Left renal cortex interstitium (tissue), 4 donors: Measurements from ENCODE around the gene RNGTT. TPM values are rescaled to one million over a fixed set of nuclear protein-coding genes. Genes with fewer than 3 reads are reported as not detected.
"Not testable (repeated sequence)": the region's sequence is repeated elsewhere in the genome, so short reads cannot be mapped to it uniquely, and the experiment has no call there.

ENCODE experiments used
- DNase-seq, 4 donors: peaks; one replicate each; pipeline ENCODE4 v3.0.0-alpha.2; 2013; ENCODE audit warnings: low read depth in 4 of 4, low spot score in 2 of 4, missing footprints in 1 of 4
- polyA plus RNA-seq, 4 donors: library from polyadenylated mRNA; unstranded; fragments of 120-200 nt; gene quantifications; one replicate each; pipeline ENCODE4 v1.2.1, GENCODE V29; 2013; ENCODE audit not compliant: insufficient read length in 4 of 4

The RNGTT gene
- polyA plus RNA-seq, 4 donors: 14.3 to 16.1 (median 15.2) TPM

GRCh38 chr6:88914895-88915598, 48.4 kb downstream of the RNGTT start:
- DNase-seq: no peak

- DNase-seq: no peak
These were observed 49.2 kb downstream of the RNGTT start for GRCh38 chr6:88914180-88914579.

- no peak for DNase-seq
These were observed 49.9 kb downstream of the RNGTT start for GRCh38 chr6:88913471-88913870.

- no peak for DNase-seq
These were observed 52.3 kb downstream of the RNGTT start for GRCh38 chr6:88910922-88911778.

GRCh38 chr6:88908598-88909548, 54.5 kb downstream of the RNGTT start:
- no peak for DNase-seq

GRCh38 chr6:88907148-88907547, 56.3 kb downstream of the RNGTT start:
- not testable (repeated sequence) for DNase-seq

GRCh38 chr6:88899569-88900316, 63.7 kb downstream of the RNGTT start:
- no peak for DNase-seq

GRCh38 chr6:88895911-88896310, 67.5 kb downstream of the RNGTT start:
- DNase-seq: no peak

- no peak for DNase-seq
These were observed 72.3 kb downstream of the RNGTT start for GRCh38 chr6:88890860-88891845.

GRCh38 chr6:88890394-88890793, 73.0 kb downstream of the RNGTT start:
- DNase-seq: no peak

GRCh38 chr6:88884361-88884760, 79.1 kb downstream of the RNGTT start:
- no peak for DNase-seq

GRCh38 chr6:88882536-88882935, 80.9 kb downstream of the RNGTT start:
- no peak for DNase-seq

- DNase-seq: no peak
These were observed 82.0 kb downstream of the RNGTT start for GRCh38 chr6:88881451-88881850.

- no peak for DNase-seq
These were observed 83.4 kb downstream of the RNGTT start for GRCh38 chr6:88880021-88880420.

- DNase-seq: no peak
These were observed 85.5 kb downstream of the RNGTT start for GRCh38 chr6:88877893-88878292.

GRCh38 chr6:88872962-88873361, 90.5 kb downstream of the RNGTT start:
- no peak for DNase-seq

- no peak for DNase-seq
These were observed 91.9 kb downstream of the RNGTT start for GRCh38 chr6:88871498-88871897.

GRCh38 chr6:88870717-88871330, 92.6 kb downstream of the RNGTT start:
- DNase-seq: peak; percentile 20 to 69 (median 28)
